HCT116 (cell line): ENCODE results near the gene MIER2.

Experiments
- CBX3 ChIP-seq: IDR thresholded peaks from 2 replicates; pipeline ENCODE4 v1.6.1; 2012; ENCODE audit warnings: low read depth
- CTCF ChIP-seq, 3 experiments: fragments of 200-600 bp in 1 of 3; sonication (generic) in 1 of 3; IDR thresholded peaks in 2 of 3; conservative IDR thresholded peaks in 1 of 3; 2 replicates each; pipeline ENCODE4 v1.5.1; 2012 to 2017; ENCODE audit warnings: low read depth in 2 of 3, low read length in 2 of 3, antibody characterized with exemption in 1 of 3, borderline replicate concordance in 1 of 3, control low read depth in 1 of 3, mild to moderate bottlenecking in 1 of 3, mixed read lengths in 1 of 3, mixed run types in 1 of 3, moderate library complexity in 1 of 3; ENCODE audit not compliant: insufficient read depth in 1 of 3
- EGR1 ChIP-seq: IDR thresholded peaks from 2 replicates; pipeline ENCODE4 v1.6.1; 2012; ENCODE audit warnings: low read depth
- EZH2 ChIP-seq: fragments of 200-600 bp; sonication (generic); IDR thresholded peaks from 2 replicates; pipeline ENCODE4 v1.6.1; 2017; ENCODE audit warnings: antibody characterized with exemption, mixed run types
- EZH2phosphoT487 ChIP-seq: fragments of 200-600 bp; IDR thresholded peaks from 2 replicates; pipeline ENCODE4 v1.6.1; 2018; ENCODE audit warnings: antibody characterized with exemption, borderline replicate concordance
- MAX ChIP-seq: IDR thresholded peaks from 2 replicates; pipeline ENCODE4 v1.6.1; 2012
- POLR2A ChIP-seq: IDR thresholded peaks from 2 replicates; pipeline ENCODE4 v1.7.0; 2011; ENCODE audit warnings: borderline replicate concordance; ENCODE audit not compliant: insufficient read depth, insufficient read length; ENCODE audit errors: extremely low read depth
- POLR2AphosphoS5 ChIP-seq: IDR thresholded peaks from 2 replicates; pipeline ENCODE4 v1.6.1; 2011; ENCODE audit warnings: mild to moderate bottlenecking, low read depth, low read length, moderate library complexity
- RAD21 ChIP-seq: IDR thresholded peaks from 2 replicates; pipeline ENCODE4 v1.6.1; 2012; ENCODE audit warnings: low read depth, mild to moderate bottlenecking
- REST ChIP-seq: IDR thresholded peaks from 2 replicates; pipeline ENCODE4 v1.6.1; 2012; ENCODE audit warnings: low read depth
- SRF ChIP-seq: IDR thresholded peaks from 2 replicates; pipeline ENCODE4 v1.6.1; 2012; ENCODE audit warnings: low read depth
- ZFX ChIP-seq: fragments of 450-650 bp; IDR thresholded peaks from 2 replicates; pipeline ENCODE4 v1.6.1; 2017

- TF ChIP-seq POLR2A (no peak), CTCF (IDR thresholded peaks at IDR 0.05 in 2 of 3, conservative IDR thresholded peaks at IDR 0.05 in 1 of 3; ENCODE audit: borderline replicate concordance in 1 of 3, insufficient read depth in 1 of 3, low read depth in 2 of 3, low read length in 2 of 3) (no peak), POLR2AphosphoS5 (no peak), MAX (no peak), CBX3 (no peak), RAD21 (no peak), REST (no peak), ZFX (no peak), EGR1 (no peak), SRF (no peak), EZH2phosphoT487 (no peak), EZH2 (no peak)
Measured at GRCh38 chr19:351976-352625, 7.5 kb upstream of the MIER2 start.
